ENCODE results near the gene DCAF12. TPM values are rescaled to one million over a fixed set of nuclear protein-coding genes. Genes with fewer than 3 reads are reported as not detected.
A peak's percentile ranks its signal among the peaks of the same experiment; 100 is the strongest.

Gene DCAF12
- total RNA-seq = 38.5 TPM
- long read RNA-seq, transcript DCAF12-201 (9 exons, 3,667 nt) = major isoform, 50 of 60 reads
- long read RNA-seq, partial matches to known transcripts = 6 of 60 reads
- long read RNA-seq, other reads (novel, unspliced or antisense) = 4 of 60 reads

- DNase-seq (peak; percentile 93), ATAC-seq (peak; percentile 97 to 98)
- Histone ChIP-seq H3K4me1 (peaks cover 50% of the 10 kb centered on the region), H3K27me3 (ENCODE audit: low read depth) (no peaks in the 10 kb centered on the region), H3K36me3 (peaks cover 20% of the 10 kb centered on the region), H3K9me3 (no peaks in the 10 kb centered on the region), H3K27ac (peak within 1 kb of the TSS; percentile 93), H3K4me3 (peak within 1 kb of the TSS; percentile 98)
- intact Hi-C loops (cut with DNase I) = no loop called here
- no peak for TF ChIP-seq CTCF (IDR thresholded peaks at IDR 0.05)
Measured at GRCh38 chr9:34126207-34127034, at the start of gene DCAF12. Gene DCAF12 (minus strand): TSS chr9:34126698. CDS start chr9:34126431, 267 bp downstream.

- intact Hi-C loops (cut with DNase I) = no loop called here
- DNase-seq (no peak), ATAC-seq (no peak)
- no peak overlapping the region for H3K27ac ChIP-seq
- H3K4me3 ChIP-seq = no peak overlapping the region
- no peaks in the 10 kb centered on the region for H3K36me3 ChIP-seq
- TF ChIP-seq CTCF (IDR thresholded peaks at IDR 0.05) = no peak
- H3K4me1 ChIP-seq = peaks cover 15% of the 10 kb centered on the region
- H3K9me3 ChIP-seq = no peaks in the 10 kb centered on the region
- H3K27me3 ChIP-seq (ENCODE audit: low read depth) = no peaks in the 10 kb centered on the region
Measured at GRCh38 chr9:34176089-34176488, 49.6 kb upstream of the DCAF12 start.

- H3K9me3 ChIP-seq = no peaks in the 10 kb centered on the region
- DNase-seq (peak; percentile 64), ATAC-seq (peak; percentile 65 to 79)
- no peak for TF ChIP-seq CTCF (IDR thresholded peaks at IDR 0.05)
- H3K27ac ChIP-seq = no peak overlapping the region
- no peak overlapping the region for H3K4me3 ChIP-seq
- peaks cover 6% of the 10 kb centered on the region for H3K4me1 ChIP-seq
- no peaks in the 10 kb centered on the region for H3K36me3 ChIP-seq
- intact Hi-C loops (cut with DNase I) = no loop called here
- no peaks in the 10 kb centered on the region for H3K27me3 ChIP-seq (ENCODE audit: low read depth)
Measured at GRCh38 chr9:34171753-34172535, 45.4 kb upstream of the DCAF12 start.

GRCh38 chr9:34170237-34170991 is 43.9 kb upstream of the DCAF12 start:
- H3K27ac ChIP-seq = no peak overlapping the region
- H3K36me3 ChIP-seq = no peaks in the 10 kb centered on the region
- no peaks in the 10 kb centered on the region for H3K27me3 ChIP-seq (ENCODE audit: low read depth)
- ATAC-seq = no peak
- peaks cover 6% of the 10 kb centered on the region for H3K4me1 ChIP-seq
- no peak for DNase-seq
- H3K4me3 ChIP-seq = no peak overlapping the region
- no peaks in the 10 kb centered on the region for H3K9me3 ChIP-seq
- intact Hi-C loops (cut with DNase I) = no loop called here
- no peak for TF ChIP-seq CTCF (IDR thresholded peaks at IDR 0.05)

- H3K4me3 ChIP-seq = no peak overlapping the region
- peaks cover 6% of the 10 kb centered on the region for H3K4me1 ChIP-seq
- no peak for TF ChIP-seq CTCF (IDR thresholded peaks at IDR 0.05)
- H3K9me3 ChIP-seq = no peaks in the 10 kb centered on the region
- ATAC-seq = no peak
- H3K36me3 ChIP-seq = no peaks in the 10 kb centered on the region
- no peak overlapping the region for H3K27ac ChIP-seq
- no peak for DNase-seq
- H3K27me3 ChIP-seq (ENCODE audit: low read depth) = no peaks in the 10 kb centered on the region
- intact Hi-C loops (cut with DNase I) = no loop called here
Measured at GRCh38 chr9:34169125-34169524, 42.6 kb upstream of the DCAF12 start.

Measured in lower lobe of right lung (tissue), 2 donors.